HepG2 (cell line): ENCODE data around the gene MAPK7. TPM values are rescaled to one million over a fixed set of nuclear protein-coding genes. Genes with fewer than 3 reads are reported as not detected.

ENCODE experiments used
- ARNT2 ChIP-seq: sonication (generic); formaldehyde crosslinking; IDR thresholded peaks from 2 replicates; pipeline ENCODE4 v1.8.0; 2022; ENCODE audit warnings: mild to moderate bottlenecking, low read depth, missing genetic modification reagents, moderate library complexity
- DNMT1 ChIP-seq: sonication (generic); formaldehyde crosslinking; IDR thresholded peaks from 2 replicates; pipeline ENCODE4 v1.5.1; 2020; ENCODE audit warnings: mild to moderate bottlenecking, missing genetic modification reagents
- DPF2 ChIP-seq: sonication (generic); formaldehyde crosslinking; IDR thresholded peaks from 2 replicates; pipeline ENCODE4 v1.4.0; 2020; ENCODE audit warnings: mild to moderate bottlenecking, low read depth, missing genetic modification reagents, borderline replicate concordance
- GATAD2A ChIP-seq: IDR thresholded peaks from 2 replicates; pipeline ENCODE4 v1.6.1; 2016
- HOXA3 ChIP-seq: sonication (generic); formaldehyde crosslinking; IDR thresholded peaks from 2 replicates; pipeline ENCODE4 v1.5.0; 2020; ENCODE audit warnings: missing genetic modification reagents
- KDM1A ChIP-seq: IDR thresholded peaks from 2 replicates; pipeline ENCODE4 v1.6.1; 2016; ENCODE audit warnings: missing compliant biosample characterization
- MAZ ChIP-seq, 2 experiments: sonication (generic) in 1 of 2; formaldehyde crosslinking in 1 of 2; IDR thresholded peaks; 2 replicates each; pipeline versions ENCODE4 v1.5.0 to v1.6.1; 2012 to 2020; ENCODE audit warnings: low read depth in 2 of 2, mild to moderate bottlenecking in 2 of 2, borderline replicate concordance in 1 of 2, improper control_type of control experiment in 1 of 2, low read length in 1 of 2, missing genetic modification reagents in 1 of 2, moderate library complexity in 1 of 2
- PHF20 ChIP-seq: sonication (generic); formaldehyde crosslinking; IDR thresholded peaks from 2 replicates; pipeline ENCODE4 v1.5.0; 2020; ENCODE audit warnings: mild to moderate bottlenecking, missing genetic modification reagents
- RARA ChIP-seq: IDR thresholded peaks from 2 replicates; pipeline ENCODE4 v1.6.1; 2016; ENCODE audit warnings: missing genetic modification reagents, missing compliant biosample characterization
- ZFX ChIP-seq: sonication (generic); formaldehyde crosslinking; IDR thresholded peaks from 2 replicates; pipeline ENCODE4 v1.4.0; 2020; ENCODE audit warnings: mild to moderate bottlenecking, low read depth, missing genetic modification reagents, moderate library complexity
- ZFY ChIP-seq: sonication (generic); formaldehyde crosslinking; IDR thresholded peaks from 2 replicates; pipeline ENCODE4 v1.4.0; 2020; ENCODE audit warnings: missing genetic modification reagents
- ZNF335 ChIP-seq: sonication (generic); formaldehyde crosslinking; IDR thresholded peaks from 2 replicates; pipeline ENCODE4 v1.4.0; 2020; ENCODE audit warnings: missing genetic modification reagents
- ZNF766 ChIP-seq: sonication (generic); formaldehyde crosslinking; IDR thresholded peaks from 2 replicates; pipeline ENCODE4 v1.5.0; 2020; ENCODE audit warnings: missing genetic modification reagents, borderline replicate concordance
- ZNF768 ChIP-seq: sonication (generic); formaldehyde crosslinking; IDR thresholded peaks from 2 replicates; pipeline ENCODE4 v1.4.0; 2020; ENCODE audit warnings: missing genetic modification reagents
- ZSCAN20 ChIP-seq: sonication (generic); formaldehyde crosslinking; IDR thresholded peaks from 2 replicates; pipeline ENCODE4 v1.4.0; 2020; ENCODE audit warnings: missing genetic modification reagents, mild to moderate bottlenecking, borderline replicate concordance
- polyA plus RNA-seq, 8 experiments: library from polyadenylated mRNA; depleted of rRNA in 3 of 8; stranded (reverse) in 7 of 8; unstranded in 1 of 8; fragments of >200 nt; fragmentation: Illumina TruSeq in 4 of 8; extraction: Trizol in 4 of 8; gene quantifications; 2 replicates each; pipeline versions ENCODE4 v1.2.1 to v1.2.3, GENCODE V29; 2011 to 2016; ENCODE audit warnings: low read depth in 4 of 8, missing spikeins in 1 of 8, mixed read lengths in 1 of 8; ENCODE audit not compliant: insufficient read depth in 1 of 8
- total RNA-seq, 5 experiments: library from RNA; depleted of rRNA; stranded (reverse); fragments of >200 nt; fragmentation: Illumina TruSeq; extraction: Trizol; gene quantifications; 2 replicates each; pipeline ENCODE4 v1.2.3, GENCODE V29; 2016; ENCODE audit warnings: low read depth in 1 of 5
- TF ChIP-seq, protein P1 (sequence below): IDR thresholded peaks from 2 replicates; pipeline ENCODE4 v1.4.0; 2020; ENCODE audit warnings: mild to moderate bottlenecking, missing genetic modification reagents
- TF ChIP-seq, protein P2 (sequence below): sonication (generic); formaldehyde crosslinking; conservative IDR thresholded peaks from 2 replicates; pipeline ENCODE4 v1.8.0; 2022; ENCODE audit warnings: mild to moderate bottlenecking, moderate library complexity, missing genetic modification reagents
- TF ChIP-seq, protein P3 (sequence below): IDR thresholded peaks from 2 replicates; pipeline ENCODE4 v1.6.1; 2016; ENCODE audit warnings: low read depth
- TF ChIP-seq, protein P4 (sequence below): IDR thresholded peaks from 2 replicates; pipeline ENCODE4 v1.6.1; 2012; ENCODE audit warnings: inconsistent platforms

Gene MAPK7
- total and polyA plus RNA-seq, 2 of the 13 experiments (the other 11 are each of a cell fraction or from before 2014, with no cell fraction given) = 2.9 to 5.9 TPM

DNA sequence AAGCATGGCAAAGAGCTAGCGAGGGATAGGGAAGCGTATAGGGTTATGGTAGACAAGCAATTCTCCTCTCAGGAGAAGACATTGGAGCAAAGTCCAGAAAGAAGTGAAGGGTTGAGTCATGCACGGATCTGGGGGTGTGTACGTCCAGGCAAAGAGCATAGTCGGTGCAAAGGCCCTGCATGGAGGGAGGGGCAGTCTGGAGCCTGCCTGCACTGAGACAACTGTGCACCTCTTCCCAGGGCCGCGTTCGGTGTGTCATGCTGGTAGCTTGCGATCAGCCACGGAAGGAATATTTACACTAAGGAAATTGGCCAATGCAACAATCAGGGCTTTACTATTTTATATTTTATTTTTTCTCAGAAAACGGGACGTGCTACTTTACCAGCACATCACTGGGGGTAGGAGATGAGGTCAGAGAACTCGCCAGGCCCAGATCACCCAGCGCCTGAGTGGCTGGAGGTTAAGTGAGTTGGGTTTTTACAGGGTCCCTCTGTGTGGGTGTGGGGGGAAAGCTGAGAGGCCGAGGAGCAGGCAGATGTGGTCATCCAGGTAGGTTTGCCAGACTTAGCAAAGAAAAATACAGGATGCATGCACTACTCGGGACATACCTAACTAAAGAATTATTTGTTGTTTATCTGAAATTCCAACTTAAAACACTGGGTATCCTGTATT is 9.1 kb upstream of the MAPK7 start (continued):
- TF ChIP-seq, protein P1, sequence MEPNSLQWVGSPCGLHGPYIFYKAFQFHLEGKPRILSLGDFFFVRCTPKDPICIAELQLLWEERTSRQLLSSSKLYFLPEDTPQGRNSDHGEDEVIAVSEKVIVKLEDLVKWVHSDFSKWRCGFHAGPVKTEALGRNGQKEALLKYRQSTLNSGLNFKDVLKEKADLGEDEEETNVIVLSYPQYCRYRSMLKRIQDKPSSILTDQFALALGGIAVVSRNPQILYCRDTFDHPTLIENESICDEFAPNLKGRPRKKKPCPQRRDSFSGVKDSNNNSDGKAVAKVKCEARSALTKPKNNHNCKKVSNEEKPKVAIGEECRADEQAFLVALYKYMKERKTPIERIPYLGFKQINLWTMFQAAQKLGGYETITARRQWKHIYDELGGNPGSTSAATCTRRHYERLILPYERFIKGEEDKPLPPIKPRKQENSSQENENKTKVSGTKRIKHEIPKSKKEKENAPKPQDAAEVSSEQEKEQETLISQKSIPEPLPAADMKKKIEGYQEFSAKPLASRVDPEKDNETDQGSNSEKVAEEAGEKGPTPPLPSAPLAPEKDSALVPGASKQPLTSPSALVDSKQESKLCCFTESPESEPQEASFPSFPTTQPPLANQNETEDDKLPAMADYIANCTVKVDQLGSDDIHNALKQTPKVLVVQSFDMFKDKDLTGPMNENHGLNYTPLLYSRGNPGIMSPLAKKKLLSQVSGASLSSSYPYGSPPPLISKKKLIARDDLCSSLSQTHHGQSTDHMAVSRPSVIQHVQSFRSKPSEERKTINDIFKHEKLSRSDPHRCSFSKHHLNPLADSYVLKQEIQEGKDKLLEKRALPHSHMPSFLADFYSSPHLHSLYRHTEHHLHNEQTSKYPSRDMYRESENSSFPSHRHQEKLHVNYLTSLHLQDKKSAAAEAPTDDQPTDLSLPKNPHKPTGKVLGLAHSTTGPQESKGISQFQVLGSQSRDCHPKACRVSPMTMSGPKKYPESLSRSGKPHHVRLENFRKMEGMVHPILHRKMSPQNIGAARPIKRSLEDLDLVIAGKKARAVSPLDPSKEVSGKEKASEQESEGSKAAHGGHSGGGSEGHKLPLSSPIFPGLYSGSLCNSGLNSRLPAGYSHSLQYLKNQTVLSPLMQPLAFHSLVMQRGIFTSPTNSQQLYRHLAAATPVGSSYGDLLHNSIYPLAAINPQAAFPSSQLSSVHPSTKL (CRISPR knock-in tag) = peak; percentile 37
- TF ChIP-seq, protein P2, sequence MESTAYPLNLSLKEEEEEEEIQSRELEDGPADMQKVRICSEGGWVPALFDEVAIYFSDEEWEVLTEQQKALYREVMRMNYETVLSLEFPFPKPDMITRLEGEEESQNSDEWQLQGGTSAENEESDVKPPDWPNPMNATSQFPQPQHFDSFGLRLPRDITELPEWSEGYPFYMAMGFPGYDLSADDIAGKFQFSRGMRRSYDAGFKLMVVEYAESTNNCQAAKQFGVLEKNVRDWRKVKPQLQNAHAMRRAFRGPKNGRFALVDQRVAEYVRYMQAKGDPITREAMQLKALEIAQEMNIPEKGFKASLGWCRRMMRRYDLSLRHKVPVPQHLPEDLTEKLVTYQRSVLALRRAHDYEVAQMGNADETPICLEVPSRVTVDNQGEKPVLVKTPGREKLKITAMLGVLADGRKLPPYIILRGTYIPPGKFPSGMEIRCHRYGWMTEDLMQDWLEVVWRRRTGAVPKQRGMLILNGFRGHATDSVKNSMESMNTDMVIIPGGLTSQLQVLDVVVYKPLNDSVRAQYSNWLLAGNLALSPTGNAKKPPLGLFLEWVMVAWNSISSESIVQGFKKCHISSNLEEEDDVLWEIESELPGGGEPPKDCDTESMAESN (CRISPR knock-in tag) = no peak
- TF ChIP-seq KDM1A (CRISPR knock-in tag) (peak; percentile 72), DPF2 (CRISPR knock-in tag) (0 out of 2 replicates have a peak, but pooled peaks have one; percentile 21), HOXA3 (peak; percentile 54; the same call in 1 of the 2 replicates), MAZ (IDR thresholded peaks at IDR 0.05; ENCODE audit: borderline replicate concordance, low read depth, low read length) (0 out of 2 replicates have a peak, but pooled peaks have one; percentile 27), MAZ (CRISPR knock-in tag; IDR thresholded peaks at IDR 0.05; ENCODE audit: low read depth) (0 out of 2 replicates have a peak, but pooled peaks have one; percentile 20), PHF20 (CRISPR knock-in tag) (no peak), ZSCAN20 (CRISPR knock-in tag) (no peak), ZNF766 (CRISPR knock-in tag) (no peak), ZNF335 (CRISPR knock-in tag) (0 out of 2 replicates have a peak, but pooled peaks have one; percentile 63), ZFX (CRISPR knock-in tag) (0 out of 2 replicates have a peak, but pooled peaks have one; percentile 19), ZNF768 (0 out of 2 replicates have a peak, but pooled peaks have one; percentile 28), GATAD2A (CRISPR knock-in tag) (0 out of 2 replicates have a peak, but pooled peaks have one; percentile 35), DNMT1 (CRISPR knock-in tag) (peak; percentile 67; the same call in 1 of the 2 replicates), RARA (CRISPR knock-in tag) (peak; percentile 33; the same call in 1 of the 2 replicates), ARNT2 (CRISPR knock-in tag) (no peak), ZFY (CRISPR knock-in tag) (peak; percentile 20; the same call in 1 of the 2 replicates)
- TF ChIP-seq, protein P3, sequence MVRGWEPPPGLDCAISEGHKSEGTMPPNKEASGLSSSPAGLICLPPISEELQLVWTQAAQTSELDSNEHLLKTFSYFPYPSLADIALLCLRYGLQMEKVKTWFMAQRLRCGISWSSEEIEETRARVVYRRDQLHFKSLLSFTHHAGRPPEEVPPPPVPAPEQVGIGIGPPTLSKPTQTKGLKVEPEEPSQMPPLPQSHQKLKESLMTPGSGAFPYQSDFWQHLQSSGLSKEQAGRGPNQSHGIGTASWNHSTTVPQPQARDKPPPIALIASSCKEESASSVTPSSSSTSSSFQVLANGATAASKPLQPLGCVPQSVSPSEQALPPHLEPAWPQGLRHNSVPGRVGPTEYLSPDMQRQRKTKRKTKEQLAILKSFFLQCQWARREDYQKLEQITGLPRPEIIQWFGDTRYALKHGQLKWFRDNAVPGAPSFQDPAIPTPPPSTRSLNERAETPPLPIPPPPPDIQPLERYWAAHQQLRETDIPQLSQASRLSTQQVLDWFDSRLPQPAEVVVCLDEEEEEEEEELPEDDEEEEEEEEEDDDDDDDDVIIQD (CRISPR knock-in tag) = 0 out of 2 replicates have a peak, but pooled peaks have one; percentile 21
- TF ChIP-seq, protein P4, sequence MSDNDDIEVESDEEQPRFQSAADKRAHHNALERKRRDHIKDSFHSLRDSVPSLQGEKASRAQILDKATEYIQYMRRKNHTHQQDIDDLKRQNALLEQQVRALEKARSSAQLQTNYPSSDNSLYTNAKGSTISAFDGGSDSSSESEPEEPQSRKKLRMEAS = peak; percentile 10; the same call in 1 of the 2 replicates
